HG03097 (cell line): ENCODE data around the gene RAD51B.
"Not testable (repeated sequence)": the region's sequence is repeated elsewhere in the genome, so short reads cannot be mapped to it uniquely, and the experiment has no call there.

Source experiments
- ATAC-seq: cut with Tn5 transposase; IDR thresholded peaks from one replicate; pipeline ENCODE4 v1.9.1; 2021; ENCODE audit not compliant: unreplicated experiment, low FRiP score

Gene RAD51B

DNA sequence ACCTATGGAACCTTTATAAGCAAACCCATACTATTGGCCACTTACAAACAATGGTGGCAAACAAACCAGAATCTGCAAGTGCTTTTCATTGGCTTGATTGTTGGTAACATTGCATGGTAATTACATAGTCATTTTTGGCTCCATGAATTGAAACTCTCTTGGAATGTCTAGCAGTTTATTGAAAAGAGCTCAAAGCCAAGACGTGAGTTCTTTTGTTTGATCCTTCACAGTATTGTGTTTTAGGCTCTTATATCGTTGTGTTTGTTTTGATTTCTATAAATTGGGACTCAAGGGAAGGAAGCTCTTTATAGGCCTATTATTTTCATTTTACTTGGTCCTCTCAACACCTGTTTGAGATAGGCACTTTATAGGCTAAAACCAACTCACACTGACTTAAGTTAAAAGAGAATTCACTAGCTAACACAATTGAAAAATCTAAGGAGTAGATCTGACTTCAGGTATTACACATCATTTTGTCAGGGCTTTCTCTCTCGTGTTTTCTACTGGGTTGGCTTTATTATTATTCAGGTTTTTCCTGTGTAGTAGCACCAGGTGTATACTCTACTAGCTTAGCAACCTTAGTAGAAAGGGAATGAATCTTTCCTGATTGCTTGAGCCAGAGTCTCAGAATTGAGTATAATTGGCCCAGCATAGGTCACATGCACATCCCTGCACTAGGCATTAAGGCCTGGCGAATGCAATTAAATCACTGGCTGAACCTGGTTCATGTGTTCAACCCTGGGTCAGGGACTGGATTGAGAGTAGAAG lies 341.4 kb downstream of the RAD51B start:
- ATAC-seq: no peak

DNA sequence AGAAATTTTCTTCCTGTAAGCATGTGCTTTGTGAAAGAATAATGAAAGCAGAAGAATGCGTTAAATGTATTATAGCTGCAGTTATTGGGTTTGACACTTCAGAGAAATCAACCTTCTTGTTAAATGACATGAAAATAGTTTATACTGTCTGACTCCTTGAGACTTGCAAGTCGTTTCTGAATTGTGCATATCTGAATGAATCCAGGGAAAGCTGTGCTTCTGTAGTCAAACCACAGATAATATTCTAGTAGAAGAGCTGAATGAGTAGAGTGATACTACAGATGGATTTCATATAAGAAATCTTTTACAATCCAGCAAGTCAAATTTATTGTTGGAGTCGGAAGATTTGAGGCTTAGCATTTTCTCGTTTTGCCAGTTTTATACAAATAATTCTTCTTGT lies 343.3 kb downstream of the RAD51B start:
- ATAC-seq: no peak

DNA sequence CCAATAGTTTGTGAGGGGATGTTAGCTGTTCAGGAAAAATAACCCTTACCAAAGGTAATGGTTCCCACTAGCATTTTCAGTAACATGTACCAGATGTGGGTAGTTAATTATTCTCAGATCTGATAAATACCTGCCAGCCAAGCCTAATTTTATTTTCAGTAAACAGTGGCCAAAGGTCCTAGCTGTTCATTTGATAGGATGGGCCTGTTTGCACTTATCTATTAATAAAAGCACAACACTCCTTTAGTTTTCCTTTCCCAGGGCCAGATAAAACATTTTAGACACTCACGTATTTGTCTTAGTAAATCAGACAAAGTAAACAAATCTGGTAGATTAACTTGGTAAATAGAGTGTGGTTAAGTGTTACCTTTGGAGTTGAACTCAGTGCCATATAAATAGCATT lies 345.1 kb downstream of the RAD51B start:
- no peak for ATAC-seq

- ATAC-seq: no peak
These were observed 345.8 kb downstream of the RAD51B start for GRCh38 chr14:68165274-68165843.

DNA sequence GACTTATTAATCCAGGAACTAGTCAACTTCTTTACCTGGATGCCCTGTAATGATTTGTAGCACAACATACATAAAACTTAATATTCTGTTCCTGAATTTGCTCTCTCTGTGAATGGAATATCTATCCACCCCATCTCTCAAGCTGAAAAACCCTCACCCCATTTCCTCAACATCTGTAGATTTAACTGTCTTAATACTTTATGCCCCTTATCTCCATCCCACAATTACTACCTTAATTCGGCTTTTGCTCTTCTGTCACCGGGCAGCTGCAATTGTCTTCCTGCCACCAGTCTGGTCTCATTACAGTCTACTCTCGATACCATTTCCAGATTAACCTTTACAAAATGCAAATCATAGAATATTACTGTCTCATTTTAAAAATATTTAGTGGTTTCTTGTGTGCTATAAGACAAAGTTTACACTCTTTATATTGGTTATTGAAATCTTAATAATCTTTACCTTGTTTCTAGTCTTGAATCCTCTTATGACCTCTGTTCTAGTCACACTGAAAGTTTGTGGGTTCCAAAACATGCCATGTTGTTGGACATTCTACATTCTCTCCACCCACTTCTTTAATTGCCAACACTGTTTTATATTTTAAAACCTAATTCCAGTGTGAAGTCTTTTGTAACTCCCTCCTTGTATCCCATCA lies 347.3 kb downstream of the RAD51B start:
- no peak for ATAC-seq

GRCh38 chr14:68167383-68168087 lies 348.0 kb downstream of the RAD51B start:
- ATAC-seq: no peak

DNA sequence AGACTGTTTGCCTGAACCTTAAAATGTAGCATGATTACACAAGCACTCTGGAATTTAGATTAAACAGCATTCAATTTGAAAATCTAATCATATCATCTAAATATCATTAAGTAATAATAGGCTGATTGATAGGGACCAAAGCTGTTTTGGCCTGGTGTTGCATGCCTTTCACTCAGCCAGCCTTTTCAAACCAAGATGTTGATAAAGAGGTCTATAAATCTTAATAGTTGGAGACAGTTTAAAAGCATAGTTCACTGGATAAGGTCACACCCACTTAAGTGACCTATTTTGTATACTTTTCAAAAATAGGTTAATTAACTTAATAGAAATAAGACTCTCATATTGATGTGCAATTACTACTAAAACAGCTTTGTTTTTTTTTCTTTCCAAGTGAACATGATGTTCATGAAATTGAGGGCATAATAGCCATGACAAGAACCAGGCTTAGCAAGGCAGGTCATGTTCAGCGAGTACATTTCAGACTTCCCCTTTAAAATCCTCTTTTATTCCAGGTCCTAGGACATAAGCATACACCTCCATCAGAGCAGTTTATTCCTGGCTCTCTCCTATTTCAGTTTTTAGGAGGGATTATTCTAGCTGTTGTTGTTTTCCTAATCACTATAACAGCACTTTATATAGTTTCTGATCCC lies 349.0 kb downstream of the RAD51B start:
- no peak for ATAC-seq

DNA sequence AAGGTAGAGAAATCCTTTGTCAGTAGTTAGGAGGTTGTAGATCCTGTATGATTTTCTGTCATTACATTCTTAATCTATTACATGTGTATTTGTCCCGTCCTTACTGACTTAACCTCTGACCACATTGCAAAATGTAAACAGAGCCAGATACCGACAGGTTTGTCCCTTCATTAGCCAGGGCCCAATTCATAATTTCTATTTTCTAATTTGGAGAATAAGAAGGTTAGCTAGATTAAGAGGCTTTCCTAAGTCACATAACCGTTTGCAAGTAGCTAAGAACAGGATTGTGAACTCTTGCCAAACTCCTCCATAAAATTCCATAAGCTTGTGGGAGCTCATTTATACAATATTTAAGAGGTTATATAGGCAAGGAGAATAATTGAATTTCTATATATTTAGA lies 352.6 kb downstream of the RAD51B start:
- ATAC-seq: no peak

DNA sequence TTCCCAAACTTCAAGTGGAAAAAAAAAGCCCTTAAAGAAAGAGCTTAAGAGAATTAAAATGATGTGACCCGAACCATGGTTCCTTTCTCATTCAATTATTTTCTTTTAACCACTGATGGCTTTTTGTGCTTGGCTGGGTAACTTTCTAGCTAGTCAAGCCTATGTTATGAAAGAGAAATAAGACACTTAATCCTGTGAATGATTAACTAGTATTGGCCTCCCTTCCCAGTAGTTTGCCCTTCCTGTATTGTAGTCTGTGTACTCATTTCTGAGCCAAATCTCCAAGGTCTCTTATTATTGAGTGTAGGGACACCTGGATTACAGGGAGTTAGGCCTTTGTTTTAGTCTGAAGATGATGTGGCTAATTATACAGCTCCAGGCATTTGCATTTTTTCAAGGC lies 353.0 kb downstream of the RAD51B start:
- ATAC-seq: peak; percentile 67

GRCh38 chr14:68173227-68173972 lies 353.8 kb downstream of the RAD51B start:
- no peak for ATAC-seq

DNA sequence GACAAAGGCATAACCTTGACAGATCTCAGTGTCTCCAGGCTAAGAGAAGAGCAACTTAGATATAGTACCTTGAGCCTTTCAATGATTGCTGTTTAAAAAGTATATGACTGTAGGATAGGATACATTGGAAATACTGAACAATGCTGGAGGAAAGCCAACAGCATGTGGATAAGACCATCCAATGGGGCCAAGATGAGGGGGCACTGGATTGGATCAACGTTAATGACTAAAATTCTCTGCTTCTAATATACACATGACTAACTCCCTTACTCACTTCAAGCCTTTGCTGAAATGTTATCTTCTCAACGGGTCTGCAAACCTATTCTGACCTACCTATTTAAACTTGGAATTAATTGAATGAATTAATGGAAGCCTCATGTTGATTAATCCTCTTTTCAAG lies 354.9 kb downstream of the RAD51B start:
- ATAC-seq: no peak

DNA sequence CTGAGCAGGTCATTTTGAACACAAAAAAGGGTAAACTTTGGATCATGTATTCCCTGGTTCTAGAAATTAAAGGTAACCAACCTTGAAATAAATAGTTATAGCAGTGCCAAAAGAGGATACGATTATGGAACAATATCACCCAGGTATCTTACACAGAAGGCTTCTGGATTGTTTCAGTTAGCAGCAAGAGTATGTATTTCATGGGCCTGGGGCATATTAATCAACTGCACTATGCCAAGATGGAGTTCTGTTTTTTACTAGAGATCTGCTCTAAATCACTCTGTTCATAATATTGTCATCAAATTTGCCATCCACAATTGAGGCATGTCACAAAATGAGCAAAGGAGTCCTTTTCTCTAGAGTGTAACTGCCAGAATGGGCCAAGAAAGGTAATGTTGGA lies 357.1 kb downstream of the RAD51B start:
- ATAC-seq: no peak

GRCh38 chr14:68177728-68178127 lies 358.1 kb downstream of the RAD51B start:
- ATAC-seq: no peak

GRCh38 chr14:68178282-68178681 lies 358.7 kb downstream of the RAD51B start:
- ATAC-seq: no peak

GRCh38 chr14:68181519-68182326 lies 362.1 kb downstream of the RAD51B start:
- no peak for ATAC-seq

DNA sequence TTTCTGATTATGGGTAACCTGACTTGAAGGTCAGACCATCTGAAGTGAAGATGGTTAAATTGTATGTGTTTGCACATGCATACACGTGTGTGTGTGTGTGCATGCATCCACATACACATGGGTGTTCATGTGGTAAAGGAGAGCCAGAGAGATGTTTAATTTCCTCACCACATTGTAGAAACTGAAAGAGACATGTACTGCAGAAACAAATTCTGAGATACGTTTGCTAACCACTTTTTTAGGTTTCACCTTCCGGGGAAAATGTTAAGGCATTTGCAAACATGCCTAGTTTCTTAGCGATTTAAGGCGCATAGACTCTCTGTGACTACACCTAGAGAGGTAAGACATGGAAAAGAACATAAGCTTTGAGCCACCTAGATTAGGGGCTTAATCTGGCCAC lies 362.9 kb downstream of the RAD51B start:
- no peak for ATAC-seq

DNA sequence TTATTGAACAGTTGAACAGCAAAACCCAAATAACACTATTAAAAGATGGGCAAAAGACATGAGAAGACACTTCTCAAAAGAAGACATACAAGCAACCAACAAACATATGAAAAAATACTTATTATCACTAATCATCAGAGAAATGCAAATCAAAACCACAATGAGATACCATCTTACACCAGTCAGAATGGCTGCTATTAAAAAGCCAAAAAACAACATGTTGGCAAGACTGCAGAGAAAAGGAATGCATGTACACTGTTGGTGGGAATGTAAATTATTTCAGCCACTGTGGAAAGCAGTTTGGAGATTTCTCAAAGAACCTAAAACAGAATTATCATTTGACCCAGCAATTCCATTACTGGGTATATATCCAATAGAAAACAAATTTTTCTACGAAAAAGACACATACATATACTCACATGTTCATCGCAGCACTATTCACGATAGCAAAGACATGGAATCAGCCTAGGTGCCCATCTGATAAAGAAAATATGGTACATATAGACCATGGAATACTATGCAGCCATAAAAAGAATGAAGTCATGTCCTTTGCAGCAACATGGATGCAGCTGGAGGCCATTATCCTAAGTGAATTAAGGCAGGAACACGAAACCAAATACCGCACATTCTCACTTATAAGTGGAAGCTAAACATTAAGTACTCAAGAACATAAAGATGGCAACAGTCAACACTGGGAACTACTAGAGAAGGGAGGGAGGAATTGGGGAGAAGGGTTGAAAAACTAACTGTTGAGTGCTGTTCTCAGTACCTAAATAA lies 367.1 kb downstream of the RAD51B start:
- ATAC-seq: not testable (repeated sequence)

DNA sequence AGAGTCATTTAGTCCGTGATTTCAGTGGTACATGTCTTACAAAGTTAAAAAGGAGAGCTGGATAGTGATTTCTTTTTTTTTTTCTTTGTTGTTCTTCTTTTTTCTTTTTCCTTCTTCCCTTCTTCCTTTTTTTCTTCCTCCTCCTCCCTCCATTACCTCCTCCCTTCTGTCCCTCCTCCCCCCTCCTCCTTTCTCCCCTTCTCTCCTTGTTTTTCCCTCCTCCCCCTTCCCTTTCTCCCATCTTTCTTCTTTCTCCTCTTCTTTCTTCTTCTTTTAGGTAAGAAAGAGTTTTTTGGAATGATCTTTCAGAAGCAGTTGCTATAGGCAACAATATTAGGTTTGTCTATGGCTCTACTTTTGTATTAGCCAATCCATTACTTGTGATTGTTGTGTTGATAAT lies 368.6 kb downstream of the RAD51B start:
- ATAC-seq: no peak

DNA sequence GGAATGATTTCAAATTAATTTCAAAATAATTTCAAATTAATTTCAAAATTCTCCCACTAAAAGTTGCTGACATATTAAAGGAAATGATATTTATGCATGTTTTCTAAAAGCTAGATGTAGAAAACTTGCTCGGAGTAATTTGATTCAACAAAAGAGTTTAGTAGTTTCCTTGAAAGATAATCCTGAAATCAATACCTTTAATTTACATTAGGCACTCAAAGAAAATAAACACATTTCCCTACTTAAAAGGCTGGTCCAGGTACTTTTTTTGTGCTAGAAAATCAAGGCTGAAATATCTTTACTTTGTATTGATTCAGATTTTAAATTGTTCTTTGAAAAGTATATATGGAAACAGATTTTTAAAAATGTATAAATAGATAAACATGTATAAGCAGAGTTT lies 370.5 kb downstream of the RAD51B start:
- ATAC-seq: no peak
